ENCODE results near the gene SPART.

DNA sequence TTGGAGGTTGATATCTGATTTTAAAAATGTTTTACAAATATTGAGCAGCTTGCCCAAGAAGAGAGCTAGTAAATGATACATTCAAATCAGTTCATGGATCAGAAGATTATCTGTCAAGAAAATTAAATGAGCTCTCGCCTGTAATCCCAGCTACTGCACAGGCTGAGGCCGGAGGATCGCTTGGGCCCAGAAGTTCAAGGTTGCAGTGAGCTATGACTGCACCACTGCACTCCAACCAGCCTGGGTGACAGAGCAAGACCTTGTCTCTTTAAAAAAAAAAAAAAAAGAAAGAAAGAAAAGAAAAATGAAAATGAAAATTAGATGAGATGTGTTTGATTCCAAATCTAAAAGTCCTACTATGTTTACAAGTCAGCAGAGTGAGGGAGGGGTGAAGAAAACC, 2.4 kb downstream of the SPART start:
- TF ChIP-seq GATA2 (IDR thresholded peaks at IDR 0.05; ENCODE audit: low read depth, low read length) = no peak
- TF ChIP-seq GATA3 (IDR thresholded peaks at IDR 0.05; ENCODE audit: low read depth, low read length) = no peak
